ENCODE results near the gene BABAM1. TPM values are rescaled to one million over a fixed set of nuclear protein-coding genes. Genes with fewer than 3 reads are reported as not detected.

Gene BABAM1
- total and polyA plus RNA-seq, 9 of the 15 experiments (the other 6 are each of a cell fraction or from before 2014, with no cell fraction given): 14.7 to 160 (median 113) TPM

DNA sequence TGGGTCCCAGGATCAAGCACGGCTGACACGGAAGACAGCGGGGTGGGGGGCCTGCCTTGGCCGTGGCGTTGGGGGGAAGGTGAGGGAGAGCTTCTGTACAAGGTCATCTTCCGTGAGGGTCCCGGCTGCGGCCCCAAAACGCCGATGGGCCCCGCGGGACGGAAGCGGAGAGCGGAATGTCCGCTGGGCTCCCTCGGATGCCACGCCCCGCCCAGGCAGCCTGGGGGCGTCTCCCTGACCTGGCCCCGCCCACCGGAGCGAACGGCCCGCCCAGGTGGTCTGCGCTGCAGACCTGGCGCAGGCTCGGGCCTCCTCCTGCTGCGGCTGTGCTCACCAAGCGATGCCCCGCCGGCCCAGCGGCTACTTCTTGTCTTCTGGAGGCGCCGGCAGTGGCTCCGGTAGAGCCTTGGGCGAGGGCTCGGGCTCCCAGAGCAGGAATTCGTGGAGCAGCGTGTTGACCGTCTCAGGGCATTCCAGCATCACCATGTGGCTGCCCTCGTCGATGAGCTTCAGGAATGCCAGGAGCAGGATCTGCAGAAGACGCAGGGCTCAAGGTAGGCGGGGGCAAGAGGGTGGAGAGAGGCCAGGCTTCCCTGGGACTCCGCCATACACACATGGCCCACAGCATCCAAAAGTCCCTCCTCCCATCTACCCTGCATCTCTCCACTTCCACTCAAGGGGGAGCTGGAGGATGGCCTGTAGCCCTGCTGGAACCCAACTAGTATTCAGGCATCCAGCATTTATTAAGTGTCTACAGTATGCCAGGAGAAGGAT, 25.2 kb downstream of the BABAM1 start (continued):
- TF ChIP-seq, protein P1, sequence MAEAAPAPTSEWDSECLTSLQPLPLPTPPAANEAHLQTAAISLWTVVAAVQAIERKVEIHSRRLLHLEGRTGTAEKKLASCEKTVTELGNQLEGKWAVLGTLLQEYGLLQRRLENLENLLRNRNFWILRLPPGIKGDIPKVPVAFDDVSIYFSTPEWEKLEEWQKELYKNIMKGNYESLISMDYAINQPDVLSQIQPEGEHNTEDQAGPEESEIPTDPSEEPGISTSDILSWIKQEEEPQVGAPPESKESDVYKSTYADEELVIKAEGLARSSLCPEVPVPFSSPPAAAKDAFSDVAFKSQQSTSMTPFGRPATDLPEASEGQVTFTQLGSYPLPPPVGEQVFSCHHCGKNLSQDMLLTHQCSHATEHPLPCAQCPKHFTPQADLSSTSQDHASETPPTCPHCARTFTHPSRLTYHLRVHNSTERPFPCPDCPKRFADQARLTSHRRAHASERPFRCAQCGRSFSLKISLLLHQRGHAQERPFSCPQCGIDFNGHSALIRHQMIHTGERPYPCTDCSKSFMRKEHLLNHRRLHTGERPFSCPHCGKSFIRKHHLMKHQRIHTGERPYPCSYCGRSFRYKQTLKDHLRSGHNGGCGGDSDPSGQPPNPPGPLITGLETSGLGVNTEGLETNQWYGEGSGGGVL (CRISPR knock-in tag; IDR thresholded peaks at IDR 0.05): no peak
- TF ChIP-seq FOXA3 (CRISPR knock-in tag; conservative IDR thresholded peaks at IDR 0.05 in 1 of 2, IDR thresholded peaks at IDR 0.05 in 1 of 2): no peak
- TF ChIP-seq GTF2A2 (tag; IDR thresholded peaks at IDR 0.05): no peak
- TF ChIP-seq SUPT5H (IDR thresholded peaks at IDR 0.05): peak; percentile 74
- TF ChIP-seq MCM5 (IDR thresholded peaks at IDR 0.05; ENCODE audit: low read depth): no peak
- TF ChIP-seq, protein P2, sequence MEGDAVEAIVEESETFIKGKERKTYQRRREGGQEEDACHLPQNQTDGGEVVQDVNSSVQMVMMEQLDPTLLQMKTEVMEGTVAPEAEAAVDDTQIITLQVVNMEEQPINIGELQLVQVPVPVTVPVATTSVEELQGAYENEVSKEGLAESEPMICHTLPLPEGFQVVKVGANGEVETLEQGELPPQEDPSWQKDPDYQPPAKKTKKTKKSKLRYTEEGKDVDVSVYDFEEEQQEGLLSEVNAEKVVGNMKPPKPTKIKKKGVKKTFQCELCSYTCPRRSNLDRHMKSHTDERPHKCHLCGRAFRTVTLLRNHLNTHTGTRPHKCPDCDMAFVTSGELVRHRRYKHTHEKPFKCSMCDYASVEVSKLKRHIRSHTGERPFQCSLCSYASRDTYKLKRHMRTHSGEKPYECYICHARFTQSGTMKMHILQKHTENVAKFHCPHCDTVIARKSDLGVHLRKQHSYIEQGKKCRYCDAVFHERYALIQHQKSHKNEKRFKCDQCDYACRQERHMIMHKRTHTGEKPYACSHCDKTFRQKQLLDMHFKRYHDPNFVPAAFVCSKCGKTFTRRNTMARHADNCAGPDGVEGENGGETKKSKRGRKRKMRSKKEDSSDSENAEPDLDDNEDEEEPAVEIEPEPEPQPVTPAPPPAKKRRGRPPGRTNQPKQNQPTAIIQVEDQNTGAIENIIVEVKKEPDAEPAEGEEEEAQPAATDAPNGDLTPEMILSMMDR (IDR thresholded peaks at IDR 0.05 in 2 of 3, conservative IDR thresholded peaks at IDR 0.05 in 1 of 3; ENCODE audit: insufficient read depth in 2 of 3, low read depth in 1 of 3, low read length in 3 of 3): peak; percentile 88 to 96 (median 91)

Data from K562 (cell line).